ENCODE data around the gene GPHB5.

- TF ChIP-seq POLR2A (IDR thresholded peaks at IDR 0.05) (no peak), POLR2AphosphoS5 (IDR thresholded peaks at IDR 0.05) (no peak), EP300 (IDR thresholded peaks at IDR 0.05; ENCODE audit: low read depth) (no peak)
- TF ChIP-seq, protein P1, sequence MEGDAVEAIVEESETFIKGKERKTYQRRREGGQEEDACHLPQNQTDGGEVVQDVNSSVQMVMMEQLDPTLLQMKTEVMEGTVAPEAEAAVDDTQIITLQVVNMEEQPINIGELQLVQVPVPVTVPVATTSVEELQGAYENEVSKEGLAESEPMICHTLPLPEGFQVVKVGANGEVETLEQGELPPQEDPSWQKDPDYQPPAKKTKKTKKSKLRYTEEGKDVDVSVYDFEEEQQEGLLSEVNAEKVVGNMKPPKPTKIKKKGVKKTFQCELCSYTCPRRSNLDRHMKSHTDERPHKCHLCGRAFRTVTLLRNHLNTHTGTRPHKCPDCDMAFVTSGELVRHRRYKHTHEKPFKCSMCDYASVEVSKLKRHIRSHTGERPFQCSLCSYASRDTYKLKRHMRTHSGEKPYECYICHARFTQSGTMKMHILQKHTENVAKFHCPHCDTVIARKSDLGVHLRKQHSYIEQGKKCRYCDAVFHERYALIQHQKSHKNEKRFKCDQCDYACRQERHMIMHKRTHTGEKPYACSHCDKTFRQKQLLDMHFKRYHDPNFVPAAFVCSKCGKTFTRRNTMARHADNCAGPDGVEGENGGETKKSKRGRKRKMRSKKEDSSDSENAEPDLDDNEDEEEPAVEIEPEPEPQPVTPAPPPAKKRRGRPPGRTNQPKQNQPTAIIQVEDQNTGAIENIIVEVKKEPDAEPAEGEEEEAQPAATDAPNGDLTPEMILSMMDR (IDR thresholded peaks at IDR 0.05), result no peak
Measured at GRCh38 chr14:63296060-63296563, 22.6 kb downstream of the GPHB5 start.

Measured in transverse colon (tissue), 4 donors.